IPS-15b (cell line): Measurements from ENCODE around the gene VRK2.
A peak's percentile ranks its signal among the peaks of the same experiment; 100 is the strongest.

Source experiments
- H3K27me3 ChIP-seq: one replicate; pipeline ENCODE4 v1.6.1; 2013; ENCODE audit warnings: low read length; ENCODE audit not compliant: control insufficient read depth, insufficient read depth
- H3K36me3 ChIP-seq: one replicate; pipeline ENCODE4 v1.6.1; 2013; ENCODE audit warnings: low read length; ENCODE audit not compliant: control insufficient read depth, insufficient read depth
- H3K4me1 ChIP-seq: one replicate; pipeline ENCODE4 v1.6.1; 2013; ENCODE audit warnings: mild to moderate bottlenecking, low read length; ENCODE audit not compliant: control insufficient read depth, insufficient read depth
- H3K4me3 ChIP-seq: one replicate; pipeline ENCODE4 v1.5.1; 2013; ENCODE audit warnings: low read depth, low read length
- H3K9ac ChIP-seq: one replicate; pipeline ENCODE4 v1.6.1; 2013; ENCODE audit warnings: low read depth, mild to moderate bottlenecking, low read length
- H3K9me3 ChIP-seq: one replicate; pipeline ENCODE4 v1.6.1; 2013; ENCODE audit warnings: mild to moderate bottlenecking, low read length; ENCODE audit not compliant: control insufficient read depth, insufficient read depth

The VRK2 gene

DNA sequence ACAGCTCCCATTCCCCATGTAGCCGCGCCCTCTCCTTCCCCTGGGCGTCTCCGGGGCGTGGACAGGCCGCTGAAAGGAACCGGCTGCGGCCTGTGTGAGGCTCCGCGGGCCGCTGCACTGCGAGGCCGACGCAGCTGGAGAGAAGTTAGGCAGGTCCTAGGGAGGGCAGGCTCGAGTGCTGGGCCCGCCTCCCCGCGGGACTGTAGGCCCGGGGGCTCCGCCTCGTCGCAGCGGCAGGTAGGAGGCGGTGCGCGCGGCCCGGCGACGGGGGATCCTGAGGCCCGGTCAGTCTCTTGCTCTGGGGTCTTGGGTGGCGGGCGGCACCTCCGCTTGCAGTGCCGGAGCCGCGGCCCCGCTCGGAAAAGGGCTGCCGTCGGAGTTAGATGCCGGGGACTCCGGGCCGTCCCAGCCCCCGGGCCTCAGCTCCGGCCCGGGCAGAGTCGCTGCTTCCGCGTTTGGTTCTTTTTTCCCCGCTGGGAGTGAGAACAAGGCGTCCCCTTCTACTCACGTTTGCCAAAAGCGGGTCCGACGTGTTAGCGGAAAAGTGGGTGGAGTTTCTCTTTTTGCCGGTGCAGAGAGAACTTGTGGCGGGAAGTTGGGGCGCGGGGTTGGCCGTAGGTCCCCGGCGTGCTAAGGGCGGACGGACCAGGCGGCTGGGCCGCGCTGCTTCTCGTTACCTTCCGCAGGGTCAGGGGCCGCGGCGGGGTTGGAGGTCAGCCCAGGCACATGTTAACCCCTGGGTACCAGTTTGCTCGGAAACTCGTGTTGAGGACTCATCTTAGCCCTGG, at the start of gene VRK2:
VRK2 (plus strand) TSS at position 222 of the 788 bp plus-strand sequence. CDS start 2,026 bp downstream, outside the sequence.
- Histone ChIP-seq H3K36me3 (no peaks in the 10 kb centered on the region), H3K27me3 (no peaks in the 10 kb centered on the region), H3K9me3 (no peaks in the 10 kb centered on the region), H3K4me1 (peaks cover 3% of the 10 kb centered on the region), H3K9ac (peak within 1 kb of the TSS; percentile 82), H3K4me3 (peak within 1 kb of the TSS; percentile 78)

DNA sequence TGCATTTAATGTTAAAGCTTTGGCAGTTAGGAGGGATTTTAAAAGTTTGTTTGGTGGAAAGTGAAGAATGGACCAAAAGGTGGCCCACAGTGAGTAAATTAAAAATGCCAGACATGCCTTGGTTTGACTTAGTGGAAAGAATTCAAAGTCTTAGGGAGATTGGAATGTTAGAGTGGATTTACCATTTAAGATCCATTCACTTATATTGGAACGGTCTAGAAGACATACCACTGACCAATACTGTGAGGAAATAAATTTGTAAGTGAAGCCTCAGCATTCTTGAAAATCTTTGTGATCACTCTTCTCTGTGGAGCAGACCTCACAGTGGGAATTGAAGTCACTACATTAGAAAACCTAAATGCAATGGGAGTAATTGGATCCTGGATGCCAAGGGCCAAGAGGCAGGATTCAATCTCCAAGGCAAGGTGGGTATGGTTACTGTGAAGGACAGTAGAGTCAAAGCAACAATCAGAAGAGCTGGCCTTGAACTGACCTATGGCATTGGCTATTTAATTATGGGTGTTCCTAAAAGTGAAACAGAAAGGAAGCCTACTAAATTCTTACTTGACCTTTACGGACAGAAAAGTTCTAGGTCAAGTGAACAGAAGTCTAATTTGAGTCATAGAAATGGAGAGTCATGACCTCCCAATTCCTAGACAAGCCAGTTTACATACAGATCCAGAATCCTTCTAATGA, 40.2 kb upstream of the VRK2 start:
- Histone ChIP-seq H3K9me3 (no peaks in the 10 kb centered on the region), H3K27me3 (no peaks in the 10 kb centered on the region), H3K36me3 (no peaks in the 10 kb centered on the region), H3K9ac (no peak overlapping the region), H3K4me1 (no peaks in the 10 kb centered on the region), H3K4me3 (no peak overlapping the region)

DNA sequence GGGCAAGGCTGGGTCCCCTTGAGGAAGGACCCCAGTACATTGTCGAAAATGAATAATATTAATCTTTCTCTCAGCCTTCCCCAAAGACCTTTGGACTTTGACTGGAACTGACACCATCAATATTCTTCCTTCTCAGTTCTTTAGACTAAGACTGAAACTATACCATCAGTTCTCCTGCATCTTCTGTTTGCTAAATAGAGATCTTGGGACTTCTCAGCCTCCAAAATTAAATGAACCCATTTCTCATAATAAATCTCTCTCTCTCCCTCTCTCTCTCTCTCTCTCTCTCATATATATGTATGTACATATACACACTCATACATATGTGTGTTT, 39.7 kb upstream of the VRK2 start:
- Histone ChIP-seq H3K27me3 (no peaks in the 10 kb centered on the region), H3K9me3 (no peaks in the 10 kb centered on the region), H3K4me3 (no peak overlapping the region), H3K36me3 (no peaks in the 10 kb centered on the region), H3K9ac (no peak overlapping the region), H3K4me1 (no peaks in the 10 kb centered on the region)

DNA sequence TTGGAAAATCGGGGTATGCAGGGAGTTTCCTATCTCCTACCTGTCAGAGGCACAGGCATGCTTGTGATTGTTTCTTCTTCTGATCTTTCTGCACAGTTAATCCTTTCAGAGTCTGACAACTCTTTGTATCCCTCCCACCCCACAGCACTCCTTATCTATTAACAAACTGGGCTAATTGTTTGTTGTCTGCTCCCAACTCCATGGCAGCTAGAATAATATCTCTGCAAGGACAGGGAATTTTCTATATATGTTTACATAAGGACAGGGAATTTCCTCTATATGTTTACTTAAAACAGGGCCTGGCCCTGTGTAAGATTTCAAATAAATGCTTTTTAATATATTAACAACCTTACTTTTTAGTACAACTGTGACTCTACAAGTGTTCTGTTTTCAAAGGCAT, 36.0 kb upstream of the VRK2 start:
- no peaks in the 10 kb centered on the region for H3K9me3 ChIP-seq
- no peaks in the 10 kb centered on the region for H3K36me3 ChIP-seq
- H3K27me3 ChIP-seq = no peaks in the 10 kb centered on the region
- no peak overlapping the region for H3K4me3 ChIP-seq
- no peak overlapping the region for H3K9ac ChIP-seq
- H3K4me1 ChIP-seq = no peaks in the 10 kb centered on the region

DNA sequence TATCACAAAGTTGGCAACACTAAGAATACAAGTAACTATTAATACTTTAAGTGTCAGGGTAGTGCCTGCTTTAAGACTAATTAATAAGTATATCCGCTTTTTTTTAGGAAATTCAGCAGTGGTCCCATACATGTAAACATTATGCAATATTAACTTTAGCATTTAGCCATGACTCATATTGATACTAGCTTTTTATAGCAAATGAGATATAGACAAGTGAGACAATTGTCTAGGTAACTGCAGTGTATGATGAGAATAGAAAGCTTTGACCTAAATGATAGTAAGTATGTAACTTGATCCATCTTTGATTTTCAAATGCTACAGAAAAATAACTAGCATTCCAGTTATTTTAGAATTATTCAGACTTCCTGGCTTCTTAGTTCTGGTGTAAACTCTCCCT, 27.4 kb upstream of the VRK2 start:
- Histone ChIP-seq H3K4me3 (no peak overlapping the region), H3K27me3 (no peaks in the 10 kb centered on the region), H3K4me1 (no peaks in the 10 kb centered on the region), H3K9ac (no peak overlapping the region), H3K36me3 (no peaks in the 10 kb centered on the region), H3K9me3 (no peaks in the 10 kb centered on the region)

DNA sequence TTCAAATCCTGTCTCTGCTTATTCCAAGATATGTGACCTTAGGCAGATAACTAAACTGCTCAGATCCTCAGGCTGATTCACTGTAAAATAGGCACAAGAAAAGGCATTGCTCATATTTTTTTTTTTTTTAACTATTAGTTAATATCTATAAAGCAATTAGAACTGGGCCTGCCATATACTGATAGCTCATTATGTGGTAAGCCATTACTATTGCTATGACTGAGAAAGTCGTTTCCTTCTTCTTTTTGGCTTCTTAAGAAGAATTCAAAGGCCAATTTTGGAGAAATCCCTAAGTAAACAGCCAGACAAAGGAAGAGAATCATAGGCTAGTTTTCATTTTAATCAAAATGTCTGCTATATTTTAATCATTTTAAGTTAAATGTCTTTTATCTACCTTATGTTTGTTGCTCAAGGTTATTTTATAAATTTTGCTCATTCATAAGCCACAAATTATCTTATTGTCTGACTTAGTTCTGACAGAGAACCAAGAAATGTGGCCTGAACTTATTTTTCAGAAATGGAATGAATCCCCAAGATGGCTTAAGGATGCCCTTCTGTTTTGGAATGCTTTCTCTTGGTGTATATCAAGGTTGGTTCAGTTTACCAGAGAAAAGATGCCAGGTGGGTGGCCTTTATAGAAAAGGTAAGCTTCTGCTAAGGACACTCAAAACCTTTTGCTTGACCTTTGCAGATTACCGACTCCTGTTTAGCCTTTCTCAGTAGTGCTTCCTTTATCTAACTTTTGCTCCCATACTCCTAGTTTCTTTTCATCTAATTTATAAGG, 21.3 kb upstream of the VRK2 start:
- Histone ChIP-seq H3K36me3 (no peaks in the 10 kb centered on the region), H3K9ac (no peak overlapping the region), H3K4me3 (no peak overlapping the region), H3K27me3 (no peaks in the 10 kb centered on the region), H3K9me3 (no peaks in the 10 kb centered on the region), H3K4me1 (no peaks in the 10 kb centered on the region)

DNA sequence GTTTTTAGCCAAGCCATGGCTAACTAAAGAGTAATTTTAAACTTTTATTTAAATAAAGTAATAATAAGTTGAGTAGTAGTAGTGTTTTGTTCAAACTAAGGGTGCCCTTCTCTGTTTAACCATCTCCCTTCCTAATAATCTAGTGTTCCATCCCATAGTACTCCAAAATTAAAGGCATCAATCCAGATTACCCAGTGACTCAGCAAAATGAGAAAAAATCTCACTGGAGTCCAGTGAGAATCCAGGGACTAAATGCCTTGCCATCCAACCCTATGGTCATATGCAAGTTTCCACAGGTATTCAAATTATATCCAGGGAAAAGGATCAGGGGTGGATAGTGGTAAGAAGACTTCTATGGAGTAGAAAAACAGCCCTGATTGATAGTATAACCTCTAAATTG, 19.6 kb upstream of the VRK2 start:
- no peaks in the 10 kb centered on the region for H3K36me3 ChIP-seq
- H3K9ac ChIP-seq = no peak overlapping the region
- H3K9me3 ChIP-seq = no peaks in the 10 kb centered on the region
- H3K4me3 ChIP-seq = no peak overlapping the region
- H3K4me1 ChIP-seq = no peaks in the 10 kb centered on the region
- H3K27me3 ChIP-seq = no peaks in the 10 kb centered on the region

DNA sequence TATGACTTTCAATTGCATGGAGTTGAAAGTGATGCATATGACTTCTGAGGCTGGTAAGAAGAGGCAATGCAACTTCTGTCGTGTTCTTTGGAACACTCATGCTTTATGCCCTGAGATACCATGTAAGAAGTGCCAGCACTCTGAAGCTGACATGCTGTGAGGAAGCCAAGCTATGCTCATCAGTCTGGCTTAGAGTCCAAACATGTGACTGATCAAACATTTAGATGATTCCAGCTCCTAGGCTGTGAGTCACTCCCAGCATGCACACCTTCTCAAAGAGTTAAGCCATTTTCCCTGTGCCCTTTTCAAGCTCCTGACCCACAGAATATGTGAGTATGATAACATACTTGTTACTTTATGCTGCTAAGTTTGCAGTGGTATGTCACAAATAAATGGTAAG, 15.8 kb upstream of the VRK2 start:
- Histone ChIP-seq H3K27me3 (no peaks in the 10 kb centered on the region), H3K36me3 (no peaks in the 10 kb centered on the region), H3K9me3 (no peaks in the 10 kb centered on the region), H3K9ac (no peak overlapping the region), H3K4me1 (no peaks in the 10 kb centered on the region), H3K4me3 (no peak overlapping the region)

DNA sequence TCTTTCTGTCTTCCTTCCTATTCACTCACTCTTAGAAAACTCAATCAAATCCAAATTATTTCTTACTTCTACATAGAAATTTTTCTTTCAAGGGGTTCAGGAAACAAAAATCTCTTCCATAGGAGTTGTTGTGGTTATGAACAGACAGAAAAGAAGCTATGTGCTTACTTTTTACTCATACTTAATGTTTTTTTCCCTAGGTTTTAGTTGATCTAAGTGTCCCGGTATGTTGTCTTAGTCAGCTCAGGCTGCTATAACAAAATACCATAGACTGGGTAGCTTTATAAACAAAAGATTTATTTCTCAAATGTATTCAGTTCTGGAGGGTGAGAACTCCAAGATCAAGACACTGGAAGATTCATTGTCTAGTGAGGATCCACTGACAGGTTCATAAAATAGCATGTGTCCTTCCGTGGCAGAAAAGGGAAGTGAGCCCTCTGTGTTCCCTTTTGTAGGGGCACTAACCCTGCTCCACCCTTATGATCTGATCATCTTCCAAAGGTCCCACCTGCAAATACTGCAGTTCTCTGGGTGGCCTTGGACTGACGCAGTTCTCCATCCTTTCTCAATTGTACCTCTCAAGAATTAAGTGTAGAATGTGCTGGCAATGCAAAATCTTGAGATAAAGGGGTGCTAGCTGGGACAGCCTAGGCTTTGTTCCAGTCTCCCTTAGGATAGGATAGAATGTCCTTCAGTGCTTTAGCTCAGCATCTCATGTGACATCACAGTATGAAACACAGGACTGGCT, 14.4 kb upstream of the VRK2 start:
- Histone ChIP-seq H3K27me3 (no peaks in the 10 kb centered on the region), H3K4me1 (no peaks in the 10 kb centered on the region), H3K9ac (no peak overlapping the region), H3K9me3 (no peaks in the 10 kb centered on the region), H3K36me3 (no peaks in the 10 kb centered on the region), H3K4me3 (no peak overlapping the region)

DNA sequence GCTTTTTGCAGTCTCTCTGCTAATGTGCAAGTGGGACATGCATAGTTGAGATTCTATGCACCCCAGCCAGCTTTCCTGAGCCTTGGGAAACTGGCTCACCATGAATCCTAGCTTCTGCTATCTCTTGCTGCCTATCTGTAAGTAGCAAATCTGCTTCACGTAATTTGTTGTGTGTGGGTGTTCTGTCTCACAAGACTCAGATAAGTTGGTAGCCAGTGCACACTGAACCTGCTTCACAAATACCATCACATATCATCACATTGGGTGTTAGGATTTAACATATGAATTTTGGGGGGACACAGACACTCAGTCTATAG, 13.9 kb upstream of the VRK2 start:
- Histone ChIP-seq H3K9me3 (no peaks in the 10 kb centered on the region), H3K4me1 (no peaks in the 10 kb centered on the region), H3K9ac (no peak overlapping the region), H3K27me3 (no peaks in the 10 kb centered on the region), H3K36me3 (no peaks in the 10 kb centered on the region), H3K4me3 (no peak overlapping the region)

DNA sequence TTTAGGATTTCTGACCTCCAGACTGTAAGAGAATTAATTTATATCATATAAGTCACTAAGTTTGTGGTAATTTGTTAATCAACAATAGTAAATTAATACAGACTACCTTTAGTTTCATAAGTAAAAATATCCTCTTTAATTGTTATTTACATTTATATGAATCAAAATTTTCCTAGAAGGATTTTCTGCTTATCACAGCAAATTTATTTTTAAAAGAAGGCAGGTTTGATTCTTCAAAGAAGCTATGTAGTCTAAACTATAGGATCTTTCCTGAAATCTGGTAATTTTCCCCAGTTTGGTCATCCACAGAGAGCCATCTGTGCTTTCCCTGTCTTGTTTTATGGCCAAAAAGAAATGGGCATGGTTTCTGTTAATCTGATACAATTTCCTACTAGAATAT, 13.1 kb upstream of the VRK2 start:
- H3K4me1 ChIP-seq = no peaks in the 10 kb centered on the region
- no peaks in the 10 kb centered on the region for H3K9me3 ChIP-seq
- no peaks in the 10 kb centered on the region for H3K36me3 ChIP-seq

More for the DNA sequence above, 13.1 kb upstream of the VRK2 start:
- no peak overlapping the region for H3K4me3 ChIP-seq
- H3K9ac ChIP-seq = no peak overlapping the region
- no peaks in the 10 kb centered on the region for H3K27me3 ChIP-seq
